Astrocyte (in vitro differentiated cells and primary cell): ENCODE data around the gene OCA2.

ENCODE experiments used
- CTCF ChIP-seq: IDR thresholded peaks from 2 replicates; pipeline ENCODE4 v1.5.1; 2011; ENCODE audit warnings: low read depth, mild to moderate bottlenecking, inconsistent platforms, low read length, moderate library complexity; ENCODE audit not compliant: insufficient read depth
- EZH2 ChIP-seq: IDR thresholded peaks from 2 replicates; pipeline ENCODE4 v1.6.1; 2012; ENCODE audit warnings: mild to moderate bottlenecking, low read length, inconsistent platforms; ENCODE audit not compliant: insufficient read depth

- TF ChIP-seq CTCF: no peak
- no peak for TF ChIP-seq EZH2
Observed at GRCh38 chr15:27897481-27897880, 201.6 kb downstream of the OCA2 start.
